ENCODE measurements around the gene NAA20.
A peak's percentile ranks its signal among the peaks of the same experiment; 100 is the strongest.

The NAA20 gene

GRCh38 chr20:20021835-20022234 is 4.7 kb downstream of the NAA20 start:
- DNase-seq: no peak

DNA sequence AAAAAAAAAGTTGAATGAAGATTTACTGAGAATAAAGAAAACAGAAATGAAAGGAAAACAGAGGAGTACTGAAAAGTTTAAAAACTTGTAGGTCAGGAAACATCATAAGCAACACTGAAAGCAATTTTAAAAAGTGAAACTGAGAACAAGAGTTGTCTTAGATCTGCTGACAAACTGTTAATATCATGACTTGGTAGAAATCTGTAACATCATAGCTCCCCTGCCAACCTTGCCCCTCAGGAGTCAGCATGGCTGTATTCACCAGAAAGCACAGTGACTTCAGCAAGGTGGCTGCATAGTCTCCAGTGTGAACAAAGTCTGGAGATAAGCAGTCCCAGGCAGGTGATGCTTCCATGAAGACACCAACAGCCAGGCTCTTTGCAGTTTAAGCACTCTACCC is 5.3 kb downstream of the NAA20 start:
- no peak for DNase-seq

DNA sequence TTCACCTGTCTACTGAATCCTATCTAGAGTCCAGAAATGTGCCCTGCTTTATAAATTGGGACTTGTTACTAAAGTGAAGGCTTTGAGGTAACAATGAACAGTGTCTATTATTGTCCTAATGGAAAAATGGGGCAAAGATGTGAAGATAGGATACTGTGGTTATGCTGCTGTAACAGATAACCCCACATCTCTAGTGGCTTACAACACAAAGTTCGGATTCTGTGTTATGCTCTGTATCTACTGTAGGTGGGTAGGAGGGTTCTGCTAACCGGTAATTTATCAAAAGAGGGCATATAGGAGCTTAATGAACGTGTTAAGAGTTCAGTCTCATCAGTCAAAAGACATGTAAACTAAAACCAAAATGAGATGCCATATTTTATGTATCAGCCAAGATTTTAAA is 6.2 kb downstream of the NAA20 start:
- DNase-seq: no peak

- no peak for DNase-seq
Measured at GRCh38 chr20:20024942-20025341, 7.8 kb downstream of the NAA20 start.

- no peak for DNase-seq
Measured at GRCh38 chr20:20027284-20027683, 10.1 kb downstream of the NAA20 start.

DNA sequence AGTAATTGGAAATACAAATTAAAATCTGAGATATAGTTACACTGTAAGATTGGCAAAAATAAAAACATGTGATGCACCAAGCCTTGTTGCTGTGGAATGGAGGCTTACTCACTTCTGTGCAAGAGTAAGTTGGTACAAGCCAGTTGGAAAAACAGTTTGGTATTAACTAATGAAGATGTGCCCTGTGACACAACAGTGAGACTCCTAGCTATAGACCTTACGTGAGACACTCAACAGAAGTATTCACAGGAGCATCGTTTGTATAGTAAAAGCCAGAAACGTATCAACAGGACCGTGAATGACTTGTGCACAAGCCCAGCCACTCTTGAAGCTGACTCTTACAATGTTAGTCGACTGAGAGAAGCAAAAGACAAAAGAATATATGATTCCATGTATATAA is 14.6 kb downstream of the NAA20 start:
- no peak for DNase-seq

DNA sequence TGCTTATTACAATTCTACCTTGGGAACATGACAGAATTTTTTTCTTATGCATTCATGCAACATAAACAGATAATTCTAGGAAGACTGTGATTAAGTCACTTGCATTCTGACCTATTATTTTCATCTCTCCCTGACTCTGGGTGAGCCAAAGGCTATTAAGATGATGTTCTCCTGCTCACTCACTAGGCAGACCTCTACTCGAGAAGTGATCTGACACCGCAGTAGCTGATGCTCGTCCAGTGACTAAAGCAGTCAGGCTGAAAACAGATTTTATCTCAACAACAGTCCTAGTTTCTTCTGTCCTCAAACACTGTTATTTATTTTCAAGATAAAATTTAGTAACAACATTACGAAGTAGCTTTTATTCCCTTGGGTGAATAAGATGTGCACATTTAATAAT is 17.3 kb downstream of the NAA20 start:
- DNase-seq: no peak

DNA sequence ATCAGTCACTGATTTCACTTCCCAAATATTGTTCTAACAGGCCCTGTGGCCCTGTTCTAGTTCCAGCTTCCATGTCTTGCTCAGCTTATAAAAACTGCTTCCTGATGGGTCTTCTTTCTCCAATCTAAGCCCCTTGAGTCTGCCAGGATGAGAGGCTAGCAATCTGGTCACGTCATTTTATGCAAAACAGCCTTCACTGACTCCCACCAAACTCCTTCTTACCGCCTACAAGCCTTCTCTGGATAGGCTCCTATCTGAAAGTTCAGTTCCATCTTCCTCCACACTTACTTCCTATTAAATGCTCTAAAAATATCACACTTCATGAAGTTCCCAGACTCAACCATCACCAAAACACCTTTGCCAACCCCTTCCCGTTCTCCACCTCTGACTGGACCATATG is 19.6 kb downstream of the NAA20 start:
- no peak for DNase-seq

DNA sequence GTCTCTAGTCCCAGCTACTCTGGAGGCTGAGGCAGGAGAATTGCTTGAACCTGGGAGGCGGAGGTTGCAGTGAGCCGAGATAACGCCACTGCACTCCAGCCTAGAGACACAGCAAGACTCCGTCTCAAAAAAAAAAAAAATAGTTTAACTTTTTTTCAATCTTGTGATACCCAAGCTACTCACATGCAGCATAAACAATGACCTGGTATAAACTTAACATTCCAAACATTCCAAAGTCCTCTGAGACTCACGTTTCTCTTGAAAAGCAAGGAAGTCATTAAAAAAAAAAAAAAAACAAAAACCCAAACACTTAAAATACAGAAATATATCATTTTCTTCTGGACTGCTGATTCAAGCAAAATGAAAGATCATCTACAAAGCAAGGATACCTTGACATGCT is 20.8 kb downstream of the NAA20 start:
- DNase-seq: no peak

DNA sequence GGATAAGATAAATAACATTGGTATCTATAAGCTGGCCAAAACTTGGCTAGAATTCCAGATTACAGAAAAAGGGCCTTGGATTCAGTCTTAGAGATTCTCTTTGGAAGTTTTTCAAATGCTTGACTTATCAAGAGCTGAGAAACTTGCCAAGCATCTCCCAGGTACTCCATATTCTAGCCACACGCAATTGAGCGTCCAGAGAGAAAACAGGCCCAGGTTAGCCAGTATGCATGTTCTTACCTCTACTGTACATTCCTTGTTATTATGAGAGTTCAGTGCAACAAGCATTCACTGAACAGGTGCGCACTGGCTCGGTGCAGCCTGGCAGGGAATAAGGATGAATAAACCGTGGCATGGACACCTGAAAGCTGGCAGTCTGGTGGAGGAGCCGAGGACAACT is 21.4 kb downstream of the NAA20 start:
- no peak for DNase-seq

- no peak for DNase-seq
Measured at GRCh38 chr20:20039752-20040387, 22.7 kb downstream of the NAA20 start.

DNA sequence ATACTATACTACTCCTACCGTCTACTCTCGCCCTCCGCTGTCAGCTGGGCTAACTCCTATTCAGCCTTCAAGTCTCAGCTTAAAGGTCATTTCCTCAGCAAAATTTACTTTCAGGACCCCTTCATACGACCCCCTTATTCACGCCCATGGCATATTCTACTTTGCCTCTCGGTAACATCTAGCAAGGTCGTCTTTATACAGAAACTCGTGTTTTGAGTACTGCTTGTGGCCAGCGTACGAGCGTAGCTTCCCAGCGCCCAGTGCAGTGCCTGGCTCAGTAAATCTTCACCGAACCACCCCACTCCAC is 34.6 kb downstream of the NAA20 start:
- no peak for DNase-seq

GRCh38 chr20:20052074-20052970 is 35.2 kb downstream of the NAA20 start, which contains the start of the genes CFAP61 and CRNKL1:
Gene CFAP61 (plus strand): TSS chr20:20052532. CDS start chr20:20056654, 4,122 bp downstream.
Gene CRNKL1 (minus strand): TSS chr20:20052466. CDS start chr20:20052342, 124 bp downstream.
- DNase-seq: peak; percentile 98

DNA sequence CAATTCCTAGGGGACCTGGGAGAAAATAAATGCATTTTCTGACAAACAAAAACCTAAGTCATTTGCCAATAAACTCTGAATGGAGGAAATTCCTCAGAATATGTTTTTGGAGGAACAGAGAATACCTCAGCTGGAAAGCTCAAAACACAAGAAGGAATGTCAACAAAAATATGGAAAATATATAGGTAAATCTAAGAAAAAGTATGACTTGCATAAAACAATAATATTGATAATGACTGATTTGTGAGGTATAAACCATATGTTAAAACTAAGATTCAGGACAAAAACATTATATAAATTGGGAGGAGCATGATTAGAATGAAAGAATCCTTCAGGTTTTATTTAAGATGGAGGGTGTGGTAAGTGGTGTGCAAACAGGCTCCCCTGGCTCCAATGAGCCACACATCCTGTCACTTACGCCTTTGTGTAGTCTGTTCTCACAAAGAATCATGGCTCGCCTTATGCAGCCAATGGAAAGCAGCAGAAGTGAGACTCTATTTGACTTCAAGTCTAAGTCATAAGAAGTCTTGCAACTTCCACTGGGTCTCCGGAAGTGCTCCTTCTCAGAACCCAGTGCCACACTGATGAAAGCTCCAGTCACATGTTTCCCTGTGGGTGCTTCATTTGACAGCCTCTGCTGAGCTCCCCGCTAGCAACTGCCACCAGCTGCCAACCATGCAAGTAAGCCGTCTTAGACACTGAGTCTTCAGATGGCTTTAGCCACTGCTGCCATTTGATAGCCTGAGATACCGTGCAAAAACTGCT is 43.3 kb downstream of the NAA20 start:
- DNase-seq: no peak

DNA sequence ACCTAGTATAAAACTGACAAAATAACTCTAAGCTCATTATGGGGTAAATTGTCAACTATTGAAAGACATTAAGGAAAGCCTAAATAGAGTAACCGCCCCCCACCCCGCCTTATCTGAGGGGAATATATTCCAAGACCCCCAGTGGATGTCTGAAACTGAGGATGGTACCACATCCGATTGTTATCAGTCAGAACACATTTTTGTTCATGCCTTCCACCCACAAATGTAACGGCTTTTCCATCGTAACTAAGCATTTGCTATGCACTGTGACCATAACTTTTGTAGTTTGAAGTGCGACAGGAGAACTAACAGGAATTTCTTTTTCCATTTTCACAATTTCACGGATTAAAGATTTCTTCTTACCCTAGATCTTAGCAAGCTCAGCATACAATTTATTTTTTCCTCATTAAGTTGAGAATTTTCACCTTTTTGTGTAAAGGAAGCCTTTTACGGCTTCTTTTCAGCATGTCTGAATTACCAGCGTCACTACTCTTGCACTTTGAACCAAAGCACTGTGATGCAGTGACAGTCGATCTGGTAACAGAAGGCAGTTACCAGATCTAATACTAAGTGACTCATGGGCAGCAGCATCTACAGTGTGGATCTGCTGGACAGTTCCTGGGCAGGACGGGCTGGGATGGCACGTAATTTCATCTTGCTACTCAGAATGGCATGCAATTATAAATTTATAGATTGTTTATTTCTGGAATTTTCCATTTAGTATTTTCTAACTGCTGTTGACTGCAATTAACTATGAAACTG is 47.0 kb downstream of the NAA20 start:
- no peak for DNase-seq

- no peak for DNase-seq
Measured at GRCh38 chr20:20065361-20065760, 48.2 kb downstream of the NAA20 start.

DNA sequence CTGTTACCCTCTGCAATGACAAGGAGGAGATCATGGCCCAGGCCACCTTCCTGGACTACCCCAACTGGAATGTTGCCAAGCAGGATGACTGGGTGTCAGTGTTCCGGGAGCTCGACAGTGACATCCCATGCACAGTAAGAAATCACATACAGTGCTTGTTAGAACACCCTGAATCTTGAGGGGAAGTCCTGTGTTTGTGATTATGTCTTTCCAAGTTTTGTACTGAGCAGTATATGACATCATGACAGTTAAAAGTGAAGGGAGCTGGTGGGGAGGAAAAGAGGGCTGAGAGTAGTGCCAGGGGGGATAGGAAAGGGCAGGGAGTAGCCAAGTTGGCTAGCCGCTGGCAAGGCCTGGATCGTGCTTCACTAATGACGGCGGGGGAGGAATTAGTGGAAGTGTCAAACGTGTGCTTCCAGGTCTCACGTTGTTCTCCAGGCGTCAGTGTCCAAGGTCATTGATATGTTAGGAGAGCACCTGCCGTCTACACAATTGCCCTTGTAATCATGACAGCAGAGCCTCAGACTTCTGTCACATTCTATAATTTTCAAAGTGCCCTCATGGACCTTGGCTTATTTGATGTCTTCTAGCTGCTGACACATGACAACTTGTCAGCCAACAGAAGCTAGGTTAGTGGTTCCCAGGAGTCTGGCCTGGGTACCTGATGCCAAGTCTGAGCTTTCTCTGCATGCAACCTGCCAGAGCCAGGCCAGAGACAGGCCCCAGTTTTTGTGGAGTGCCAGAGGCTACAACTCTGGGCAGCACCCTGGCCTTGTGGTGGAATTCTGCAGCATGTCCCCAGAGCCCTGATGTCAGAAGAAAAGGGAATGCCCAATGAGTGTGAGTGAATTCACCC is 53.9 kb downstream of the NAA20 start:
- no peak for DNase-seq

- DNase-seq: no peak
Measured at GRCh38 chr20:20073801-20074371, 56.7 kb downstream of the NAA20 start.

DNA sequence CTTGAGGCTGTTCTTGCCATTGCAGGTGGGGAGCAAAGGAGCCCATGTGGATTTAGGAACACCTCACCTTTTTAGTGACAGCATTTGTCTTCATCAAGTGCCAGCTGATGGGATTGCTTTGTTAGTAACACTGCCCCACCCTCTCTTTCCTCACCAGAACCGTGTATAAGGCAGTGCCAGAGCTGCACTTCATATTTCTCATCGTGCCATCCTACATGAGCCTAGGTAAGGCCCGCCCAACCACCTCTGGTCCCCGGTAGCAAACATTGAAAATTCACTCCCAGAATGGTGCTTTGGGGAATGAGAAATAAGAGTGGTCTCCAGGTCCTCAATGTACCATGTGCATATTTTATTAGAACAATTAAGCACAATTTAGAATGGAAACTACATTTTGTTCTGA is 57.9 kb downstream of the NAA20 start:
- DNase-seq: no peak

GRCh38 chr20:20076297-20077065 is 59.3 kb downstream of the NAA20 start:
- no peak for DNase-seq

GRCh38 chr20:20078041-20078440 is 60.9 kb downstream of the NAA20 start:
- DNase-seq: no peak

Data from stimulated activated CD4-positive, alpha-beta T cell treated with anti-CD3 and anti-CD28 coated beads, Interleukin-4, amount 100 ng/mL, for 24 hours (primary cell).